DMS114 treated with DMSO at 0.1 percent for 48 hours (cell line): ENCODE data around the gene BICC1.

Experiments
- DNase-seq: peaks from one replicate; lab custom pipeline; 2025; ENCODE audit not compliant: unreplicated experiment; lab: John Stamatoyannopoulos, UW

BICC1 gene

DNA sequence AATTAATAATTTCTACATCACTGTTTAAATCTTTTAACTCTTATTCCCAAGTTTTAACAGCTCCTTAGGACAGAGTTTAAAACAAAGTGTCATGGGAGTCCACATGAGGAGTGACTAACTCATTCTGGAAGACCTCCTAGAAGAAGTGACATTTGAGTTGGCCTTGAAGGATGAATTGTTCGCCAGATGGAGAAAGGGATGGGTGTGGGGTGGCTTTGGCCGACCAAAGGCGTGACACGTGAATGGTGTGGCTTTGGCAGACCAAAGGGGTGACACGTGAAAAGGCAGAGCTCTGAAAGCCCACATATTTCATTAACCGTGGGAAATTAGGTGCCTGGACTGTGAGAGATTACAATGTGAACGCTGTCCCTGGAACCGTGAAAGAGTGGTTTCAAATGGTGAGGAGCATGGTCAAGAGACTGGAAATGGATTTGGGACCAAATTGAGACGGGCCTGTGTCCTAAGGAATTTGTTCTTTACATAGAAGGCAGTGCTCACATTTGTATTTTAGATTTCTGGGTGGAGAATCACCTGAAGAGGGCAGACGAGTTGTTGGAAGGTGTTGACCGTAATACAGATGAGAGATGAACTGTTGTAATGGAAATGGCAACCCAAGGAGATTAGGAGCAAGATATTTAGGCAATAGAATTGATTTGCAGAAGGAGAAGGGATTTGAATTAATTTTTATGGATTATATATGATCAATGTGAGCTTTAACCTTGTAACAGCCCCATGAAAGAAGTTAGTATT, 228.1 kb downstream of the BICC1 start:
- no peak for DNase-seq

DNA sequence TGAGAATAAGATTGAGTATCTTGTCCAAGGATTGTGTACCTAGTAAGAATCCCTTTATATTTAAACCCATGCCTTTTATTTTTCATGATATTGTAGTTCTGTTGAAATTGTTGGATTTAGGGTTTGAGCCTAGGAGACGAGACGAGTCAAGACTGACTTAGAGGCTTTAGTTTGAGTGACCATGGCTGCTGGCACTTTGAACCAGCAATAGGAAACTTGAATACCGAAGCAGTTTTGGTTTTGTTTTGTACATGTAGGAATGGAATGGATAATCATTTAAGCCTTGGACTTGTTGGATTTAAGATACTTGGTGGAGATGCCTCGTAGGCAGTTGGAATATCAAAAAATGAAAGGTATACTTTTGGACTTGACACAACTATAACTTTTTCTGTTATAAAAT, 229.0 kb downstream of the BICC1 start:
- DNase-seq: no peak

- DNase-seq: no peak
Observed at GRCh38 chr10:58742141-58742540, 229.5 kb downstream of the BICC1 start.

DNA sequence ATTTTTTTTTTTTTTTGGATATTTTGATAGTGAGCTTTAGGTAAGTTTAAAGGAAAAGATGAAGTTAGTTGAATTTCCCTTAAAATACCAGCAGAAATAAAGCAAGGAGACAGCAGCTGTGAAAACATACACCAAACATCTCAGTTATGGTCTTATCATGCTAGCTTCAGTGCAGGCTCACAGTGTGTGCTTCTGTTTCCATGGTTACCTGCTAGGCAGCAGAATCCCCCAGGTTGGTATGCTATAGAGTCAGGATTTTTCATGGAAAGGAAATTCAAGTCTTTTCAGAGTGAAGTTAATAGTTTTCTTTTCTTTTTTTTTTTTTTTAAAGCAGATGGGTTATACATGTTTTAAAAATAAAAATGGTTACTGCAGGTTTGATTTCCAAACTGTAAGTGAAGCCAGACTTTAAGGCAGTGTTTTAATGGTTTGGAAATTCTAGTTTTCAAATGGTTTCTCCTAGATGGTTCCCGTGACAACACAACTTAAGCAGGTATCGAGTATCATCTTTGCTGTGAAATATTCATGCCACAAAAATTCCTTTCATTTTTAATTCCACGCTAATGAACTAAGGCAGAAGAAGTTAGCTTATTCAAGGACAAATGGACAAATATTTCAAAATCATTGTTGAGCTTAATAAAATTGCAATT, 230.9 kb downstream of the BICC1 start:
- no peak for DNase-seq

DNA sequence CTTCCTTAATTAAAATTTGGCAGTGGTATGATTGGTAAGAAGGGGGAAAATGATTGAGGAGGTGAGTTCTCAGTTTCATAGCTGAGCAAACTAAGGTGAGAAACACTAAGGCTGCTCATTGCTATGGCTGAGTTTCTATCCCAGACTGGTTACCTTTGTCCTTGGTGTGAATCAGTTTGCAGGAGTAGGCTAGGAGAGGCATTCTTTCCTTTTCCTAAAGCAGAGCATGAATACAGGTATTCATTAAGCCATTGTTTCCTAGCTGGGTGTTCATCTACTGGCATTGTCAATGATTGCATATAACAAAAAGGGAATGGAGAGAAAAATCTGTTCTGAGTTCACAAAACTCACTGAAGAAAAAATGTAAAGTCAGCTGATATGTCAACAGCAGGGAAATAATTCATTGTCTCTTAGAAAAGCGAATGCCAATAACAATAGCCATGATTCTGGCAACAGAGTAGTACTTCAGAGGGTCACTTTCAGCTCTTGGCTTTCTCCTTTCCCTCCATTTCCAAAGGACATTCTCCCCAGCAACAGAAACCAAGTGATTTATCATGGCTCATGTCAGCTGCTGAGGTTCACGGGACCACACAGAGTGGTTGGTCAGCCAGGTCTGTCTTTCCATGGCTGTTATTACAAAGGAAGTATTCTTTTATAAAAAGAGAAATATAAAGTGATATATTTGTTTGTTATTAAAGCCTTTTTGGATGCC, 234.0 kb downstream of the BICC1 start:
- no peak for DNase-seq

- DNase-seq: no peak
Observed at GRCh38 chr10:58747687-58748086, 235.0 kb downstream of the BICC1 start.

- no peak for DNase-seq
Observed at GRCh38 chr10:58752665-58753064, 240.0 kb downstream of the BICC1 start.

DNA sequence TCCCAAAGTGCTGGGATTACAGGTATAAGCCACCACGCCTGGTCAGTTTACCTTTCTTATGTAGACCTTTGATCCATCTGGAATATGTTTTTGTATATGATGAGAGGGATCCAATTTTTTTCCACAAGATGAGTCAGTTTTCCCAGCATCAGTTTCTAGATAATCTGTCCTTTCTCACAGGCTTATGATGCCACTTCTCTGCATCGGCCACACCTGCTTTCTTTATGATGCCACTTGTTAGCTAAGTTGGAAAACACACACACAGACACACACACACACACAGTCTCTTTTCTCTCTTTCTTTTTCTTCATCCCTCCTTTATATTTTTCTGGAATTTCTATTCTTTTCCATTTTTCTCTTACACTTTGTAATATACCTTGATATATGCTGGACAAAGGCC, 240.8 kb downstream of the BICC1 start:
- no peak for DNase-seq

DNA sequence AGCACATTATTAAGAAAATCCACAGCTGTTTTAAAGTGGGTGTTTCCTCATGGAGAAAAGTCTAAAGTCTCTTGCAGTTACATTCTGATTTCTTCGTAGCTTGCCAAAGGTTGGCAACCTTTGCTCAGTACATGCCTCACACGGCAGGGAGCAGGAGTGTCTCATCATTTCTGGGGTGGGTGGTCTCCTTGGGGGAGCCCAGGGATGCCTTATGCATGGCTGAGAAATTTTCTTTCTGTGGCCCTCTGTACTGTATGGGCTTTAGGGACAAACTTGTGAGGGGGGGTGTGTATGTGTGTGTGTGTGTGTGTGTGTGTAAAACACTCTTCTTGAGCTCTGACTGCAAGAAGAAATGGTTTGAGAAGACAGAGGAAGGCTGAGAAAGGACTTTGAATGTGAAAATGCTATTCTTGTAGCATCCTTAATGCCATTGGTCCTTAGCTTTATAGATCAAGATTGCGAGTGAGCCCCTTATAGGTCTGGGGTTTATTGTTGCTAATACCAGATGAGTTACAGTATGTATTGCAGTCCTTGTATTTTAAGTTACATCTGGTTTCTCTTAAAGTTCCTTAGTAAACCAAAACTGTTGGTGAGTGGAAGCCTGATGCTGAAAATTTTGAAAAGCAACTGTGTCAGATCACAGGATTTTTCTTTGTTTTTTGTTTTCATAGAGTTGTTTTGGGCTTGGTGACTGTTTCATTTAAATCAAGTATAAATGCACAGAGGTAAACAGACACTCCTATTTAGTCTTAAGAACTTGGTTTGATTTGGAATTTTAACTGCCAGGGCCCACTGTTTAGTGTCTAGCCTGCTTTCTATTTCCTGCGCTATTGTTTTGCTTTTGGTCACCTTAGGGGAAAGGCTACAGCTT, 242.0 kb downstream of the BICC1 start:
- no peak for DNase-seq

- DNase-seq: no peak
Observed at GRCh38 chr10:58755340-58755610, 242.6 kb downstream of the BICC1 start.

- DNase-seq: no peak
Observed at GRCh38 chr10:58755677-58756076, 243.0 kb downstream of the BICC1 start.

DNA sequence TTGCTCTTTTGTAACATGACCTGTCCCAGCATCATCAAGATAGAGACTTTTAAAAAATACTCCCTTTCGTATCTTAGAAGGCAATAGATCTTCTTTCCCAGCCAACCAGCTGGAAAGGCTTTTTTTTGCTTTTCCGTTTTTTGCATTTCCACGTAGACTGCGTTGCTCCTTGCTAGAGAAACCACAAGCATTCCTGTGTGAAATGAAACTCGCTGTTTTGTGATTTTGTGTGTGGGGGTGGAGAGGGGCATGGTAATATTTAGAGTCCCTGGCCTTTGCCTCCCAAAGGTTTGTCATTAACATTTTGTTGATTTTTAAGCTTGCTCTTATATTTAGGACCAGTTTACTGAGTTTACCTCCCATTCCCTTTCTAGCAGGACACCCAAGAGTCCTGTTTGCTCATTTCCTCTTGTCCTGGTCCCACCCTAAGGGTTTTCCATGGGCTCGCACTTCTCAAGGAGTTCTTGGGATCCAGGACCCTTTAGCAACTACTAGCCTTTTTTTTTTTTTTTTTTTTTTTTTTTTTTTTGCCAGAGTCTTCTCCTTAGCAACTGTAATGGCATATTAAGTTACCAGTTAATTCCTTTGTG, 243.6 kb downstream of the BICC1 start:
- no peak for DNase-seq

DNA sequence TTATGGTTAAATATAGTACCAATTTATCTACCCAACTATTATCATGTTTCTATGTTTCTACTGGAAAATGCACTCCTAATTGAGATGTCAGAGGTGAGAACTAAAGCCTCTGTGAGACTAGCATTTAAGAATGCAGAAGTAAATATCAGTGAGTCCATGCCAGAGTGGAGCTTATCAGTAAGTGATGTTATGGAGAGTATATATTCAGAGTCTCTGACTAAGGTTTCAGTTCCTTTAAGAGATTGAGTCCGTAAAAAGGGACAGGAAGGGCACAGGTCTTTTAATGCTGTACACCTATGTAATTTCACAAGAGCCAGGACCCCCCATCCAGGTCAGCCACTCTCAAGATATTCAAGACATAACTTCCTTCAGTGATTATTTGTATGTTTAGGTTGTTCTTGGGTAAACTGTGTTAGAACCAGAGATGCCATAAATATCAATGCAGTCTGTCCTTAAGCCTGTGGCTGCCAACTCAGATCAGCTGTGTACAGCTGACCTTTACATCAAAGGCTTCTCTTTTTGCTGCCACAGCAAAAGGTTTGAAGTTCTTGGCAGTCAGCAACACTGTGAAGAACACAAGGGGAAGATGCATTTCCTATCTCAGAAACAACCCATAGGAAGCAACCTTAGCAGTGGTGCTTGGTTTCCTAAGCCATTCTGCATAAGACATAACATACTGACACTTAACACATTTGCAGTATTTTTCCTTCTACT, 244.8 kb downstream of the BICC1 start:
- no peak for DNase-seq

- no peak for DNase-seq
Observed at GRCh38 chr10:58758321-58758720, 245.6 kb downstream of the BICC1 start.

GRCh38 chr10:58764087-58764747, 251.5 kb downstream of the BICC1 start:
- DNase-seq: no peak

DNA sequence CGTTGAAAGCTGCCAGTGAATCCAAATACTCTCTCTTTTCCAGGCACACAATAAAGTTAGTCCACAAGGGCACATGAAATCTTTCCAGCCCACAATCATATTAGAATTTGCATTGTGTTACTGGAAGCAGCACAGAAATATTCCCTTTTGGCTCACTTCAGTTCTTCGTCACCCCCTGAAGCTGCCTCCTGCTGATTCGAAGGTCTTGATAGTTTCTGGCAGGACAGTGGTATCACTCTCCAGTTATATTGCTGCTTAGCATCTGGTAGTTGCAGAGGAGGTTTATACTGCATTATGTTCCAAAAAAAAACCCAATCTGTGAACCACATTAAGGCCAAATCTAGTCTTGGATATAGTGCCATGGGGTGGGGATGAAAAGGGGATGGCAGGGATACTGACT, 253.2 kb downstream of the BICC1 start:
- no peak for DNase-seq

DNA sequence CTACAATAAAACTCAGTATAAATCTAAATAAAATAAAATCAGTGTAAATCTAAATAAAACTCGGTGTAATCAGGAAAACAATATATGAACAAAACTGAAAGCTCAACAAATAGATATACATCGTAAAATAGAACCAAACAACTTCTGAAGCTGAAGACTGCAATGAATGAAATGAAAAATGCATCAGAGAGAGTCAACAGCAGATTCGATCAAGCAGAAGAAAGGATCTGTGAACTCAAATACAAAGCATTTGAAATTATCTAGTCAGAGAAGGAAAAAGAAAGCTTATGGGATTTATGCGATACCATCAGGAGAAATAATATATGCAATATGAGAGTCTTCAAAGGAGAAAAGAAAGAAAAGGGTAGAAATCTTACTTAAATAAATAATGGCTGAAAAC, 255.0 kb downstream of the BICC1 start:
- DNase-seq: no peak

GRCh38 chr10:58771863-58772262, 259.2 kb downstream of the BICC1 start:
- no peak for DNase-seq

GRCh38 chr10:58772758-58773157, 260.1 kb downstream of the BICC1 start:
- DNase-seq: no peak

DNA sequence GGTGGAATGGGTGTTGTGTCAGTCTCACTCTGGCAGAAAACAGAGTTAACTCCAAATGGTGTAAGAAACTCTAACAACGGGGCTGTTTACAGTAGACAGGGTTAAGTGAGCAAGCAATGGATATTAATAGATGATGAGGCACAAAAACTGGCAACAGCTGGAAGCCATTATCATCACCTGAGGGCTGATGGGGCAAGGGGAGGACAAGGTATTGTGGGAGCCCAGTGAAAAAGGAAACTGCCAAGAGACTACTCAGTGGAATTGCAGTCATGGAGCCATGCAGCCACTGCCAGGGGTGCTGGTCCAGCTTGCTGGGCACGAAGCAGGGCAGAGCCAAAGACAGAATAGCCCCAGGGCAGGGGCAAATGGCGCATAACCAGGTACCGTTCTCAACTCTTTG, 260.7 kb downstream of the BICC1 start:
- DNase-seq: no peak
